HG03139 (cell line): ENCODE results near the gene SCARB1.

Experiments
- ATAC-seq: cut with Tn5 transposase; IDR thresholded peaks from one replicate; pipeline ENCODE4 v1.9.1; 2021; ENCODE audit not compliant: unreplicated experiment

The SCARB1 gene

DNA sequence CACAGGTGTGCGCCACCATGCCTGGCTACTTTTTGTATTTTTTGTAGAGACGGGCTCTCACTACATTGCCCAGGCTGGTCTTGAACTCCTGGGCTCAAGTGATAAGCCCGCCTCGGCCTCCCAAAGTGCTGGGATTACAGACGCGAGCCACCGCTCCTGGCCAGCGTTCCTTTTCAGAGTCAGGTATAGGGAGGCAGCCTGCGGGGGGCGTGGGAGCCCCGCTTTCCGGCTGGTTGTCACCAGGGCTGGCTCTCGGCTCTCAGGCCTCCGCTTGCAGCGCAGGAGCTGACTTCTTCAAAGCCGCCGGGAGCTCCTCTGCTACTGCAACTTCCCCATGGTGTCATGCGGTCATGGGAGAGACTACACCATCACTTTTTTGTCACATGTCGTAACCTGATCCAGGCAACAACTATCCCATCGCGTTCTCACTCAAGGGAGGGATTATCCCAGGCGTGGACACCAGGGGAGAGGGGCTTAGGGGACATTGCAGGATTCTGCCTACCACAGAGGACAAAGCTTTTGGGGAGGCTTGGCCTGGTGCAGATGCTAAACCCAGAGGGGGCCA, 129.4 kb downstream of the SCARB1 start:
- no peak for ATAC-seq

DNA sequence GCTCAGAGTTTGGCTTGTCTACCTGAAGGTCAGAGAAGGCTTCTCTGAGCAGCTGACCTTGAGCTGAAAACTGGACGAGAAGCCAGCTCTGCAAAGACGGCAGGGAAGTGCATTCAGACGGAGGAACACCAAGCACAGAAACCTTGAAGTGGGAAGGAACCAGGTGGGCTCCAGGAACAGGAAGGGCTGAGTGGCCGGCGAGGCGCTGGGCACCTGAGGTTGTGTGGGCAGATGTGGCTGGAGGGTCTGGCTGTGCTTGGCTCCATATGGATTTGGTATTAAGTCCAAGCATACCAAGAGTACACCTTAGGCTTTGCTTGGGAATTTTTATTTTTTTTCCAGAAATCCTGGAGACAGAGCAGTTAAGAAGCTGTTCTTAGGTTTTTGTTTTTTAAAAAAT, 130.6 kb downstream of the SCARB1 start:
- no peak for ATAC-seq

DNA sequence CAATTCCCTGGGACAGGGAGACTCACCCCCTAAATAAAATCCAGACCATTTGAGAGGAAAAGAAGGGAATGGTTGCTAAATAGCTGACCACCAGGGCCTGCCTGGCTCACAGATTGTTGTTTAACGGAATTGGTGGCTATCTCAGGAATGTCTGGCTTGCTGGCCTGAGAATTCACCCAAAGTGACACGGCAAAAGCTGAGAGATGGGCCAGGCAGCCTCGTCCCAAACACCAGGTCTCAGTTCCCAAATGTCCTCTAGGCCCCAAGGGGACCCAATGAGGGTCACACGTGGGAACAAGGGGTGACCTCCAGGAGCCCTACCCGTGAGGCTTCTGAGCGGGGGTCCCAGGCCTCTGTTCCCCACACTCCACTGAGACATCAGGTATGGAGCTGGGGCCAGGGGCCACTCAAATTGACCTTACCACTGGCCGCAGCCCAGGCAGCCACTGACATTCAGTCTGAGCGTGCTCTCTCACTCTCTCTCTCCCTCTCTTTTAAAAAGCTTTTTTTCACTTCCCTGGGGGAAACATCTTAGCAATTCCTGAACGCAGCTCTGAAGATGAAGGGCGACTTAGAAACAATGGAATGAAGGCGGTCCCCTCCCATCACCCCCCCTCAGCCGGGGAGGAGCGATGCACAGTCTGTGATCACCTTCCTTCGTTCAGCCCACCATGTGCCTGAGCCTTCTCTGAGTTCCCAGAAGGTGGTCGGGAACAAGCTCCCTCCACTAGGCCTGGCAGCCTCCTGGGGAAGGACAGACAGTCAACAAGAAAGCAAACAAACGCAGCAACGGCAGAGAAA, 131.2 kb downstream of the SCARB1 start:
- no peak for ATAC-seq

DNA sequence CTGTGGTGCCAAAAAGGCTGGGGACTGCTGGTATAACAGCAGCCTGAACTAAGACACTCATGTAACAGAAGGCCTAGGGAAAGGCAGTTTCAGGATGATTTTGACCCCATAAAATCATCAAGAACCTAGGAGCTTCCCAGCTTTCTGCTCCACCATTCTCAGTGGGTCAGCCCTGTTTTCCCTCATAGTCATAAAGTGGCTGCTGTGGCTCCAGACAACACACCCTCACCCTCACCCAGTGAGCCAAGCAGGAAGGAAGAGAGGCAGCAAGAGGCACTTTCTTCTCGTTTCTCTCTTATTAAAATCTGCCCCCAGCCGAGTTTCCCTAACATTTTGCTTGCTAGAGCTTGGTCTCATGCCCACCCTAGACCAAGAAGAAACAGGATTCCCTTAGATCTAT, 131.8 kb downstream of the SCARB1 start:
- no peak for ATAC-seq

DNA sequence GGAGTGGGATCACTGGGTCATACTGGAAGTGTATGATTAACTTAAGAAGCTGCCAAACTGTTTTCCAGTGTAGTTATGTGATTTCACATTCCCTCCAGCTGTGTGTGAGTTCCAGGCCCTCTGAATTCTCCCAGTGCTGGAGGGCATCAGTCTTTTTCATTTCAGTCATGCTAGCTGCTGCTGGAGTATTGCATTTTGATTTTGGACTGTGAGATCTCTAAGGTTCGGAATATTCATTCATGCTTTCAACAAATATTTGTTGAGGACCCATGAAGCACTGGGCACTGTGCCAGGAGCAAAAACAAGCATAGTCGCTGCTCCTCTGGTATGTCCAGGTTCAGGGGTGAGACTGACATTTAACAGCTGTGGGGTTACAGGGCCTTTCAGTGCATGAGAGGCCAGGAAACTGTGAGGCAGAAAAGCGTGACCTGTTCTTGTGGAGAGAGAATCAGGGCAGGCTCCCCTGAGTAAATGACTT, 133.2 kb downstream of the SCARB1 start:
- no peak for ATAC-seq

DNA sequence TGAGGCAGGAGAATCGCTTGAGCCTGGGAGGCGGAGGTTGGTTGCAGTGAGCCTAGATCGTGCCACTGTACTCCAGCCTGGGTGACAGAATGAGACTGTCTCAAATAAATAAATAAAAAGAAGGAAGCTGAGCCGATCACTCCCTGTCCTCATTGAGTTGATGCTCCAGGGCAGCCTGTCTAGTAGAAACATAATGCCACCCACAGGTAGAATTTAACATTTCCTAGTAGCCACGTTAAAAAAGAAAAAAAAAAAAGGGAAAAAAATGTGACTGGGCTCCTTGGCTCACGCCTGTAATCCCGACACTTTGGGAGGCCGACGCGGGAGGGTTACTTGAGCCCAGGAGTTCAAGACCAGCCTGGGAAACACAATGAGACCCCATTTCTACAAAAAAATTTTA, 135.7 kb downstream of the SCARB1 start:
- ATAC-seq = no peak

DNA sequence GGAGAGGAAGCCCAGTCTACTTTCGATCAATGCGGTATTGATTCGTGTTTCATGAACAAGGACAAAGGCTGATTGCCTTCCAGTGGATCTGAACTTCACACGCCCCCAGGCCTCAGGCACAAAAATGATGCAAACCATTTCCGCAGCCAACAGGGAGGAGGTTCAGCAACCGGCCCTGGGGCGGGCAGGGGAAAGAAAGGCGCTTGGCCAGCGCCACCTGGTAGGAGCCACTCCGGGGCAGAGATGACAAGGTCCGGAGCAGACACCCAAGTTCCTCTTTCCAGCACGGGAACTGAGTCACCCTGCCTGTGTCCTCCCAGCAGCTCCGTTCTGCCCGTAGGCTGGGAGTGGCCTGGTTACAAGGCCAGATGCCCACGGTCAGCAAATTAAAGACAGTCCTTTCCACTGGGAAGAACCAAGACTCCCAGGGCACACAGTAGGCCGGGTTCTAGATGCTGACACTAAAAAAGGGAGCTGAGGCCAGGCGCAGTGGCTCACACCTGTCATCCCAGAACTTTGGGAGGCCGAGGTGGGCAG, 136.3 kb downstream of the SCARB1 start:
- no peak for ATAC-seq
